Lower lobe of right lung (tissue), 2 donors: ENCODE data around the gene OLR1. TPM values are rescaled to one million over a fixed set of nuclear protein-coding genes. Genes with fewer than 3 reads are reported as not detected.
A peak's percentile ranks its signal among the peaks of the same experiment; 100 is the strongest.

Experiments
- ATAC-seq, 2 donors: fragments of 200-7000 bp; cut with Tn5 transposase; one replicate each; pipeline ENCODE4 v1.9.1; 2020 to 2022; ENCODE audit warnings: mild to moderate bottlenecking in 2 of 2, moderate library complexity in 2 of 2
- DNase-seq: peaks from one replicate; pipeline ENCODE4 v3.0.0-alpha.2; 2020
- H3K27ac ChIP-seq: fragments of 200-600 bp; one replicate; pipeline ENCODE4 v1.8.0; 2022
- H3K27me3 ChIP-seq: fragments of 200-600 bp; one replicate; pipeline ENCODE4 v1.8.0; 2022; ENCODE audit warnings: low read depth
- H3K36me3 ChIP-seq: fragments of 200-600 bp; one replicate; pipeline ENCODE4 v1.8.0; 2022; ENCODE audit warnings: mild to moderate bottlenecking
- H3K4me1 ChIP-seq: fragments of 200-600 bp; one replicate; pipeline ENCODE4 v1.8.0; 2022
- H3K4me3 ChIP-seq: fragments of 200-600 bp; one replicate; pipeline ENCODE4 v1.8.0; 2022; ENCODE audit warnings: mild to moderate bottlenecking
- H3K9me3 ChIP-seq: fragments of 200-600 bp; one replicate; pipeline ENCODE4 v1.8.0; 2022
- CTCF ChIP-seq: fragments of 200-600 bp; IDR thresholded peaks from one replicate; pipeline ENCODE4 v1.8.0; 2022; ENCODE audit warnings: antibody characterized with exemption, mild to moderate bottlenecking
- intact Hi-C: fragments of 100-400 bp; cut with DNase I; formaldehyde crosslinking; loops from one replicate; pipeline ENCODE4 v1.11.0; 2022
- total RNA-seq: library from RNA; stranded (reverse); fragmentation: NEBNext Ultra II Directional; extraction: Animal tissue kit (Norgen Biotek cat#: 25700); gene quantifications from one replicate; pipeline ENCODE4 v1.2.1, GENCODE V29; 2021
- donor health status: DM: no; HTN: yes; CAD: no; lungs with severe emphysema.

The OLR1 gene
- total RNA-seq, 1 donor from 2014 or later = 172 TPM

- DNase-seq (no peak), ATAC-seq (peak; percentile 45 to 50)
- Histone ChIP-seq H3K27me3 (no peaks in the 10 kb centered on the region), H3K27ac (peak overlapping the region; percentile 80), H3K36me3 (no peaks in the 10 kb centered on the region), H3K4me3 (no peak overlapping the region), H3K9me3 (no peaks in the 10 kb centered on the region), H3K4me1 (no peaks in the 10 kb centered on the region)
- intact Hi-C loops = no loop called here
- TF ChIP-seq CTCF = no peak
These were observed 40.7 kb downstream of the OLR1 start for GRCh38 chr12:10131111-10131690.

GRCh38 chr12:10130042-10130441 is 41.9 kb downstream of the OLR1 start, which contains the start of gene CLEC7A:
CLEC7A (minus strand) TSS chr12:10130199; CDS start chr12:10130082, 117 bp downstream.
- peak within 1 kb of the TSS; percentile 80 for H3K27ac ChIP-seq
- no peak for DNase-seq

GRCh38 chr12:10128687-10129086 is 43.2 kb downstream of the OLR1 start:
- ATAC-seq = peak; percentile 70 to 80
- Histone ChIP-seq H3K9me3 (no peaks in the 10 kb centered on the region), H3K4me1 (no peaks in the 10 kb centered on the region), H3K27ac (peak overlapping the region; percentile 80), H3K36me3 (no peaks in the 10 kb centered on the region), H3K27me3 (no peaks in the 10 kb centered on the region), H3K4me3 (peak overlapping the region; percentile 33)
- intact Hi-C loops = no loop called here
- no peak for TF ChIP-seq CTCF
- DNase-seq = no peak

More at GRCh38 chr12:10130042-10130441, 41.9 kb downstream of the OLR1 start, which contains the start of gene CLEC7A:
- Histone ChIP-seq H3K4me3 (peak within 1 kb of the TSS; percentile 32), H3K9me3 (no peaks in the 10 kb centered on the region), H3K4me1 (no peaks in the 10 kb centered on the region), H3K27me3 (no peaks in the 10 kb centered on the region), H3K36me3 (no peaks in the 10 kb centered on the region)
- intact Hi-C loops = no loop called here
- ATAC-seq = peak; percentile 66 to 81
- TF ChIP-seq CTCF = no peak

- no peak for TF ChIP-seq CTCF
- Histone ChIP-seq H3K9me3 (no peaks in the 10 kb centered on the region), H3K27ac (no peak overlapping the region), H3K27me3 (no peaks in the 10 kb centered on the region), H3K4me1 (peaks cover 8% of the 10 kb centered on the region), H3K4me3 (no peak overlapping the region), H3K36me3 (no peaks in the 10 kb centered on the region)
- DNase-seq (no peak), ATAC-seq (no peak)
- intact Hi-C loops = no loop called here
These were observed 45.5 kb downstream of the OLR1 start for GRCh38 chr12:10126413-10126812.

GRCh38 chr12:10122689-10123088 is 49.2 kb downstream of the OLR1 start:
- no peak for TF ChIP-seq CTCF
- Histone ChIP-seq H3K36me3 (no peaks in the 10 kb centered on the region), H3K27me3 (no peaks in the 10 kb centered on the region), H3K27ac (no peak overlapping the region), H3K4me1 (peaks cover 8% of the 10 kb centered on the region), H3K4me3 (no peak overlapping the region), H3K9me3 (no peaks in the 10 kb centered on the region)
- no peak for DNase-seq
- intact Hi-C loops = no loop called here
- ATAC-seq = no peak
